Diencephalon (tissue), 1 donor: ENCODE measurements around the gene ADAMTS12. TPM values are rescaled to one million over a fixed set of nuclear protein-coding genes. Genes with fewer than 3 reads are reported as not detected.

Experiments
- small RNA-seq: library from RNA; depleted of rRNA; stranded (forward); fragments of <200 nt; gene quantifications from one replicate; pipeline ENCODE3, GENCODE V24; 2014
- total RNA-seq: library from RNA; depleted of rRNA; stranded (reverse); fragments of >200 nt; gene quantifications from one replicate; pipeline ENCODE4 v1.2.3, GENCODE V29; 2014

The ADAMTS12 gene
- 5.8 TPM for total RNA-seq

DNA sequence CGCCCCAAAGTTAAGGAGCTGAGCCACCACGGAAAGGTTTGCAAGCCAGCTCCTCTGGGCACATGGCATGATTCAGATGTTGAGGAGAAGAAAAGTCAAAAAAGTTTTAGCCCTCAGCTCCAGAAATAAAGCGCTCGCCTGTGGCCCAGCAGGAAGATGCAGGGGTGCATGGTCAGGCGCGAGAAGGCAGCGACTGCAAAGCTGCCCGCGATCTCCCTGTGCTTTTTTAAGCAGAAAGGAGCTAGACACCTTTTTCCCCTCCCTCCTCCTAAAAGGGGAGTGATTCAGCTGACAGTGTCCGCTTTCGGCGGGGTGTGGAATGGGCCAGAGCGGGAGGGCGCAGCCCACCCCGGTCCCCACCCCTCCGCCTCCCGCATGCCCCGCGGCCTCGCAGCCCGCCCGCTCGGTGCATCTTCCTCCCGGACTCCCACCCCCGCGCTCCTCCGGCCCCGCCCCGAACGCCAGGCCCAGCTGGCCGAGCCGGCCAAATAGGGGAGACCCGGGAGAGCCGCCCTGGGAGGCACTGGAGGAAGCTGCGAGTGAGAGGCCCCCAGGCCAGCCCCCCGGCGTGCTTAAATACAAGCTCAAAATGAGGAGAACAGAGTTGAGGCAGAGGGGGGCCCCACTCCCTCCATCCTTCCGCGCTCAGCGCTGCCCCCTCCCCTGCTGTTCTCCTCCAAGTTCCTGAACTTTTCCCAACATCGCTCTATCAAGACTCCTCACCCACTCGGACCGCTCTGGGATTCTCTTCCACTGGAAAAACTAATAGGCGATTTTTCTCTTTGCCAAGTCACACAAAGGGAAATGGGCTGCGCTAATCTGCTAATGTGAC is at the start of gene ADAMTS12:
ADAMTS12 (minus strand) TSS at position 203 of the 832 bp plus-strand sequence; CDS start at position 69, 134 bp downstream.

DNA sequence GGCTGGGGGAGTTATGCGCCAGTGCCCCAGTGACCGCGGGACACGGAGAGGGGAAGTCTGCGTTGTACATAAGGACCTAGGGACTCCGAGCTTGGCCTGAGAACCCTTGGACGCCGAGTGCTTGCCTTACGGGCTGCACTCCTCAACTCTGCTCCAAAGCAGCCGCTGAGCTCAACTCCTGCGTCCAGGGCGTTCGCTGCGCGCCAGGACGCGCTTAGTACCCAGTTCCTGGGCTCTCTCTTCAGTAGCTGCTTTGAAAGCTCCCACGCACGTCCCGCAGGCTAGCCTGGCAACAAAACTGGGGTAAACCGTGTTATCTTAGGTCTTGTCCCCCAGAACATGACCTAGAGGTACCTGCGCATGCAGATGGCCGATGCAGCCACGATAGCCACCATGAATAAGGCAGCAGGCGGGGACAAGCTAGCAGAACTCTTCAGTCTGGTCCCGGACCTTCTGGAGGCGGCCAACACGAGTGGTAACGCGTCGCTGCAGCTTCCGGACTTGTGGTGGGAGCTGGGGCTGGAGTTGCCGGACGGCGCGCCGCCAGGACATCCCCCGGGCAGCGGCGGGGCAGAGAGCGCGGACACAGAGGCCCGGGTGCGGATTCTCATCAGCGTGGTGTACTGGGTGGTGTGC is 44.7 kb upstream of the ADAMTS12 start, which contains the start of gene RXFP3:
RXFP3 (plus strand) TSS at position 6 of the 636 bp plus-strand sequence; CDS start at position 361, 355 bp downstream.

Small RNA genes lying within 50 kb of the gene (small RNA-seq; reads per million reads assigned to genes)
- not detected for gene RNU6-923P

Other genes with a start within 250 kb of the ADAMTS12 start
- 3.0 TPM for gene RXFP3, start 44.4 kb upstream of the ADAMTS12 start, total RNA-seq
- 0.23 TPM for gene SLC45A2, start 92.7 kb upstream of the ADAMTS12 start, total RNA-seq
- gene AMACR, start 116.1 kb upstream of the ADAMTS12 start, total RNA-seq, result 16.1 TPM
- 16.1 TPM for gene C1QTNF3, start 151.2 kb upstream of the ADAMTS12 start, total RNA-seq